Subcutaneous abdominal adipose tissue (tissue), 5 donors: ENCODE results near the gene HMOX2.

Experiments used
- H3K27ac ChIP-seq: one replicate; pipeline ENCODE4 v1.7.0; 2013; ENCODE audit warnings: low read depth, mild to moderate bottlenecking, inconsistent platforms, low read length, moderate library complexity
- H3K27me3 ChIP-seq, 5 donors: one replicate each; pipeline ENCODE4 v1.7.0; 2013; ENCODE audit warnings: low read length in 5 of 5, inconsistent platforms in 1 of 5; ENCODE audit not compliant: control insufficient read depth in 5 of 5, insufficient read depth in 4 of 5
- H3K36me3 ChIP-seq, 5 donors: one replicate each; pipeline ENCODE4 v1.7.0; 2013; ENCODE audit warnings: low read length in 5 of 5; ENCODE audit not compliant: control insufficient read depth in 5 of 5, insufficient read depth in 5 of 5
- H3K4me1 ChIP-seq, 5 donors: one replicate each; pipeline ENCODE4 v1.7.0; 2013; ENCODE audit warnings: low read length in 5 of 5, mild to moderate bottlenecking in 3 of 5, moderate library complexity in 1 of 5; ENCODE audit not compliant: control insufficient read depth in 5 of 5, insufficient read depth in 5 of 5
- H3K4me3 ChIP-seq, 5 donors: one replicate each; pipeline ENCODE4 v1.7.0; 2013; ENCODE audit warnings: low read length in 5 of 5, low read depth in 1 of 5
- H3K9ac ChIP-seq, 5 donors: one replicate each; pipeline ENCODE4 v1.7.0; 2013; ENCODE audit warnings: low read length in 5 of 5, mild to moderate bottlenecking in 4 of 5, moderate library complexity in 3 of 5
- H3K9me3 ChIP-seq, 5 donors: one replicate each; pipeline ENCODE4 v1.7.0; 2013; ENCODE audit warnings: low read length in 5 of 5; ENCODE audit not compliant: control insufficient read depth in 5 of 5
- donor health status: healthy.
- donor health status: healthy.
- donor health status: healthy.
- donor health status: healthy.
- donor health status: healthy.

The HMOX2 gene

DNA sequence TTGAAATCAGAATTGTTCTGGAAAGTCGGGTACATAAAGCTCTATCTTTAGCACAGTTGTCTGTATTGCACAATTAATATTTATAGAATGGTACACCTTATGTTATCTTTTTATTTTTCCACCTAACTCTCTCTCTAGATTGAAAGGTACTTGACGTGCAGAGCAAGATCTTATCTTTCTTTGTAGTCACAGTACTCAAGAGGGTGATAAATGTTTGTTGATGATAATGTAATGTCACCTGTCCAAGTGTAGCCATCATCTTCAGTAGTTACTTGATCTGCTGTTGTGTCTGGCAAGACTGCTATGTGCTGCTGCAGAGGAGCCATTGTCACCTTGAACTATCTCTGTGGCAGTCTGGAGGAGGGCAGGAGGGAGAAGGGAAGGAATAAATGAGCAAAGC, 5.3 kb downstream of the HMOX2 start:
- no peak overlapping the region for H3K4me3 ChIP-seq
- H3K4me1 ChIP-seq: peaks cover 2 to 23% (median 19%) of the 10 kb centered on the region in 5 donors
- H3K27me3 ChIP-seq: no peaks in the 10 kb centered on the region
- no peak overlapping the region for H3K9ac ChIP-seq
- peaks cover 3 to 5% (median 5%) of the 10 kb centered on the region in 5 donors for H3K36me3 ChIP-seq
- no peak overlapping the region for H3K27ac ChIP-seq
- H3K9me3 ChIP-seq: no peaks in the 10 kb centered on the region

DNA sequence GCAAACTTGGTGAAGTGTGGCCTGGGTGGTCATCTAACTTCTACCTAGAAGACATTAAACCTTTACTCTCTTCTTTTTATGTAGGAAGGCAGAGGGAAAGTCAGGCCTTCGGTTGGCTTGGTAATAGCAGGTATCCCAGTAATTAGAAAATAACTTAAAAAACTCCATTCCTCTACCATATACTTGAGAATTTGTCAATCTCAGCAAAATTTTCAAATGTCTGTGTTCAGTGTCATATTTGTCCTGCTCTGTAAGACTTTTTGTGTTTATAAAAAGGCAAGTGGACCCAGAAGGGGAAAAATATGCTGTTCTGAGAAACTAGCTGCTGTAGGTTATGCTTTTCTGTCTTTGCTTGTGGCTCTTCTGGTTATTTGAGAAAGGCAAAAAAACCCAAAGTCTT, 5.8 kb downstream of the HMOX2 start:
- H3K9ac ChIP-seq: peak overlapping the region in 1 of 5 donors; percentile 25
- peaks cover 3 to 9% (median 5%) of the 10 kb centered on the region in 5 donors for H3K36me3 ChIP-seq
- no peak overlapping the region for H3K4me3 ChIP-seq
- no peaks in the 10 kb centered on the region for H3K9me3 ChIP-seq
- H3K27ac ChIP-seq: no peak overlapping the region
- H3K4me1 ChIP-seq: peaks cover 2 to 23% (median 18%) of the 10 kb centered on the region in 5 donors
- H3K27me3 ChIP-seq: no peaks in the 10 kb centered on the region

- Histone ChIP-seq H3K9me3 (no peaks in the 10 kb centered on the region), H3K4me1 (peaks cover 2 to 26% (median 16%) of the 10 kb centered on the region in 5 donors), H3K27me3 (no peaks in the 10 kb centered on the region), H3K36me3 (peaks cover 3 to 22% (median 11%) of the 10 kb centered on the region in 5 donors), H3K27ac (no peak overlapping the region), H3K4me3 (no peak overlapping the region), H3K9ac (peak overlapping the region in 2 of 5 donors; percentile 48 to 64)
These were observed 10.1 kb downstream of the HMOX2 start for GRCh38 chr16:4486126-4486893.

DNA sequence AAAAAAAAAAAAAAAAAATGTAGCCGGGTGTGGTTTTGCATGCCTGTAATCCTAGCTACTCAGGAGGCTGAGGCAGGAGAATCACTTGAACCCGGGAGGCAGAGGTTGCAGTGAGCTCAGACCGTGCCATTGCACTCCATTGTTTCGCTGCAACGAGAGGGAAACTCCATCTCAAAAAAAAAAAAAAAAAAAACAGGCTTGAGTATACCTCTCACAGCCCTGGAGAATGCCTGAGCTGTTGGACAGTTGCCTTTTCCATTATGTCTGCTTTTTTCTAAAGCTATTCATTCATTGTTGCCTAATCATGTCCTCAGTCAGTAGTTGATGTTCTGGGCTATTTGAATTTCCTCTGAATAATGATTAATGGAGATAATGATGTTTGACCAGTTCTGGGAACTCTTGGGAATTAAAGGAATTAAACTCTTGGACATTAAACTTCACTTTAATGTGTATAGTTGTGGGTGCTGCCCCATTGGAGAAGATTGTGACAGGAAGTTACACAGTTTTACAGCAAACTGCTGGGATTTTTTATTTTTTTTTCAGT, 11.8 kb downstream of the HMOX2 start:
- Histone ChIP-seq H3K4me3 (no peak overlapping the region), H3K27ac (no peak overlapping the region), H3K9me3 (no peaks in the 10 kb centered on the region), H3K36me3 (peaks cover 3 to 22% (median 11%) of the 10 kb centered on the region in 5 donors), H3K27me3 (no peaks in the 10 kb centered on the region), H3K4me1 (peaks cover 2 to 26% (median 16%) of the 10 kb centered on the region in 5 donors), H3K9ac (peak overlapping the region in 1 of 5 donors; percentile 21)

DNA sequence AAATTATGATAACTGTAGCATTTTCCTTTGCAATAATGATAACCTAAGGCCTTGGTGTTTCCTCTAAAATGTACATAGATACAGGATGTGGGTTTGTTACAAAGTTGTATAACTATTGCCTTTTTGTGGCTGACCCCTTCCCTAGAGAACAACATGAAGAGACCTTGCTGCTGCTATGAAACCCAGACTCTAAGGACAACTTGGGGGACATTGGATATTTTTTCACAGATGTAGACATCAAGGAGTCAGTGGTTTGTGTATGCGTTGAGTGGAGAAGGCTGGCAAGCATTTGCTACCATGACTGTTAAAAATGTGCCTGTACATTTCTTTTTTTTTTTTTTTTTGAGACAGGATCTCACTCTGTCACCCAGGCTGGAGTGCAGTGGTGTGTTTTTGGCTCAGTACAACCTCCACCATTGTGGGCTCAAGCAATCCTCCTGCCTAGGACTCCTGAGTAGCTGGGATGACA, 12.3 kb downstream of the HMOX2 start:
- Histone ChIP-seq H3K9ac (peak overlapping the region in 1 of 5 donors; percentile 21), H3K27me3 (no peaks in the 10 kb centered on the region), H3K36me3 (peaks cover 3 to 26% (median 11%) of the 10 kb centered on the region in 5 donors), H3K4me3 (no peak overlapping the region), H3K9me3 (no peaks in the 10 kb centered on the region), H3K4me1 (peaks cover 2 to 26% (median 16%) of the 10 kb centered on the region in 5 donors), H3K27ac (no peak overlapping the region)

DNA sequence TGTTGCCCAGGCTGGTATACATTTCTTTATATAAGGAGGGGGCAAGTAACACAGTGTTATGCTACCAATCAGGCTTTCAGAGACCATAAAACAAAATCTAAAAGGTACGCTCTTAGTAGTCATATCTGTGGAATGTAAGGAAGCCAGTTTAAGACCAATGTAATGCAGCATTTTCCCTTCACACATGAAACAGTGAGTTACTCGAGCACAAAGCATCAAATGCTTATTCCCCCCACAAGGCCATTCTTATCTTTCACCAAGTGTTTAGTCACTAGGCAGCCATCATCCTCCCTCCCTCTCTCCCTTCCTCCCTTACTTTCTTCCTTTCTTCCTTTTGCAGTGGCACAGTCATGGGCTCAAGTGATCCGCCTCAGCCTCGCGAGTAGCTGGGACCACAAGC, 12.8 kb downstream of the HMOX2 start:
- no peak overlapping the region for H3K27ac ChIP-seq
- no peaks in the 10 kb centered on the region for H3K9me3 ChIP-seq
- H3K4me1 ChIP-seq: peaks cover 2 to 26% (median 16%) of the 10 kb centered on the region in 5 donors
- peaks cover 3 to 27% (median 11%) of the 10 kb centered on the region in 5 donors for H3K36me3 ChIP-seq
- H3K27me3 ChIP-seq: no peaks in the 10 kb centered on the region
- H3K4me3 ChIP-seq: no peak overlapping the region
- H3K9ac ChIP-seq: no peak overlapping the region

DNA sequence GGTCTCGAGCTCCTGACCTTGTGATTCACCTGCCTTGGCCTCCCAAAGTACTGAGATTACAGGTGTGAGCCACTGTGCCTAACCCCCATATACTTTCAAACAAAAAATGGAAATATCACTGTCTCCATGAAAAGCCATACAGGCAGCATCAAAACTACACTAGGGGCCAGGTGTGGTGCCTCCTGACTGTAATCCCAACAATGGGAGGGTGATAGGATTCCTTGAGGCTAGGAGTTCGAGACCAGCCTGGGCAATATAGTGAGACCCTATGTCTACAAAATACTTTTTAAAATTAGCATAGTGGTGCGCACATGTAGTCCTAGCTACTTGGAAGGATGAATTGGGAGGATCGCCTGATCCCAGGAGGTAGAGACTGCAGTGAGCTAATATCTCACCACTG, 15.7 kb downstream of the HMOX2 start:
- Histone ChIP-seq H3K9me3 (no peaks in the 10 kb centered on the region), H3K9ac (no peak overlapping the region), H3K36me3 (peaks cover 3 to 23% (median 9%) of the 10 kb centered on the region in 5 donors), H3K27me3 (no peaks in the 10 kb centered on the region), H3K4me3 (no peak overlapping the region), H3K27ac (no peak overlapping the region), H3K4me1 (peaks cover 0 to 14% (median 7%) of the 10 kb centered on the region in 5 donors)

GRCh38 chr16:4494746-4495490, 18.7 kb downstream of the HMOX2 start:
- no peaks in the 10 kb centered on the region for H3K9me3 ChIP-seq
- H3K4me3 ChIP-seq: no peak overlapping the region
- no peaks in the 10 kb centered on the region for H3K27me3 ChIP-seq
- H3K4me1 ChIP-seq: peaks cover 0 to 10% (median 7%) of the 10 kb centered on the region in 5 donors
- H3K27ac ChIP-seq: no peak overlapping the region
- peaks cover 3 to 17% (median 7%) of the 10 kb centered on the region in 5 donors for H3K36me3 ChIP-seq
- no peak overlapping the region for H3K9ac ChIP-seq

- no peaks in the 10 kb centered on the region for H3K9me3 ChIP-seq
- H3K9ac ChIP-seq: no peak overlapping the region
- H3K27ac ChIP-seq: no peak overlapping the region
- H3K27me3 ChIP-seq: no peaks in the 10 kb centered on the region
- peaks cover 3 to 17% (median 7%) of the 10 kb centered on the region in 5 donors for H3K36me3 ChIP-seq
- H3K4me1 ChIP-seq: peaks cover 0 to 16% (median 14%) of the 10 kb centered on the region in 5 donors
- no peak overlapping the region for H3K4me3 ChIP-seq
These were observed 19.6 kb downstream of the HMOX2 start for GRCh38 chr16:4495766-4496165.
